H1 (cell line): ENCODE measurements around the gene GIPC1. TPM values are rescaled to one million over a fixed set of nuclear protein-coding genes. Genes with fewer than 3 reads are reported as not detected.

Source experiments
- ATF2 ChIP-seq: IDR thresholded peaks from 2 replicates; pipeline ENCODE4 v1.6.1; 2012; ENCODE audit warnings: low read length, inconsistent platforms
- CHD1 ChIP-seq: IDR thresholded peaks from 2 replicates; pipeline ENCODE4 v1.6.1; 2012; ENCODE audit warnings: low read depth, low read length, improper control_type of control experiment
- CHD2 ChIP-seq: IDR thresholded peaks from 2 replicates; pipeline ENCODE4 v1.6.1; 2012; ENCODE audit warnings: low read length, improper control_type of control experiment
- E2F6 ChIP-seq: IDR thresholded peaks from 2 replicates; pipeline ENCODE4 v1.6.1; 2012; ENCODE audit warnings: inconsistent platforms
- EZH2 ChIP-seq: fragments of 200-600 bp; sonication (generic); IDR thresholded peaks from 2 replicates; pipeline ENCODE4 v1.7.1; 2012; ENCODE audit warnings: low read depth, mild to moderate bottlenecking, moderate library complexity, low read length, inconsistent platforms; ENCODE audit not compliant: severe bottlenecking
- GTF2F1 ChIP-seq: IDR thresholded peaks from 2 replicates; pipeline ENCODE4 v1.6.1; 2012; ENCODE audit warnings: low read depth, low read length, improper control_type of control experiment, borderline replicate concordance
- POLR2A ChIP-seq, 2 experiments: IDR thresholded peaks; 1 replicate in 1 of 2; 2 replicates in 1 of 2; pipeline ENCODE4 v1.6.1; 2011; ENCODE audit warnings: low read depth in 2 of 2, low read length in 2 of 2, mild to moderate bottlenecking in 2 of 2; ENCODE audit errors: control extremely low read depth in 1 of 2
- RNF2 ChIP-seq: fragments of 200-900, 300-1000 bp; sonication (generic); IDR thresholded peaks from 2 replicates; pipeline ENCODE4 v1.7.1; 2016; ENCODE audit warnings: borderline replicate concordance, low read depth, mild to moderate bottlenecking, antibody characterized with exemption, low read length; ENCODE audit not compliant: poor library complexity, severe bottlenecking; ENCODE audit errors: missing control alignments
- SIN3A ChIP-seq, 2 experiments: IDR thresholded peaks in 1 of 2; conservative IDR thresholded peaks in 1 of 2; 2 replicates each; pipeline ENCODE4 v1.6.1; 2011 to 2012; ENCODE audit warnings: low read length in 2 of 2, improper control_type of control experiment in 1 of 2, low read depth in 1 of 2, mild to moderate bottlenecking in 1 of 2
- TBP ChIP-seq: IDR thresholded peaks from 2 replicates; pipeline ENCODE4 v1.6.1; 2011; ENCODE audit warnings: low read depth, low read length, improper control_type of control experiment
- ZNF274 ChIP-seq: IDR thresholded peaks from 2 replicates; pipeline ENCODE4 v1.7.0; 2012; ENCODE audit warnings: low read length, borderline replicate concordance; ENCODE audit errors: extremely low read depth
- polyA plus RNA-seq, 7 experiments: library from polyadenylated mRNA; depleted of rRNA in 3 of 7; stranded (reverse) in 5 of 7; unstranded in 2 of 7; fragments of >200 nt in 5 of 7; fragments of 200-250 nt in 2 of 7; gene quantifications; 1 replicate in 5 of 7; 2 replicates in 1 of 7; 4 replicates in 1 of 7; pipeline versions ENCODE4 v1.2.1 to v1.2.3, GENCODE V29; 2011 to 2013; ENCODE audit warnings: missing spikeins in 2 of 7, mixed read lengths in 2 of 7
- total RNA-seq: library from RNA; stranded (reverse); fragmentation: NEBNext Ultra II Directional; extraction: Animal tissue kit (Norgen Biotek cat#: 25700); gene quantifications from 2 replicates; pipeline ENCODE4 v1.2.1, GENCODE V29; 2021

Gene GIPC1
- total and polyA plus RNA-seq, 2 of the 8 experiments (the other 6 are each of a cell fraction or from before 2014, with no cell fraction given): 65.6 to 72.0 TPM

- TF ChIP-seq SIN3A (conservative IDR thresholded peaks at IDR 0.05 in 1 of 2, IDR thresholded peaks at IDR 0.05 in 1 of 2; ENCODE audit: low read depth in 1 of 2, low read length in 2 of 2): 0 out of 4 replicates have a peak, but pooled peaks of 1 of the 2 experiments have one; percentile 2
- no peak for TF ChIP-seq RNF2
- peak in 1 of 2 experiments; percentile 30; a peak in 1 of 3 replicates for TF ChIP-seq POLR2A (IDR thresholded peaks at IDR 0.05; ENCODE audit: control extremely low read depth in 1 of 2, low read depth in 2 of 2, low read length in 2 of 2)
- TF ChIP-seq ZNF274: no peak
- TF ChIP-seq ATF2: no peak
- TF ChIP-seq GTF2F1: no peak
- no peak for TF ChIP-seq CHD1
- no peak for TF ChIP-seq EZH2
- TF ChIP-seq CHD2: no peak
- no peak for TF ChIP-seq TBP
- TF ChIP-seq E2F6: peak; percentile 20; the same call in 1 of the 2 replicates
Observed at GRCh38 chr19:14432791-14433553, 63.0 kb downstream of the GIPC1 start, which contains the start of gene PKN1 (continued).
